Right lobe of liver (tissue), 6 donors: Measurements from ENCODE around the gene DIP2C. TPM values are rescaled to one million over a fixed set of nuclear protein-coding genes. Genes with fewer than 3 reads are reported as not detected.

ENCODE experiments used
- ATAC-seq, 4 donors: fragments of 200-7000 bp; cut with Tn5 transposase; one replicate each; pipeline ENCODE4 v1.9.1; 2020; ENCODE audit warnings: mild to moderate bottlenecking in 4 of 4, moderate library complexity in 4 of 4
- DNase-seq, 3 donors: peaks; one replicate each; pipeline ENCODE4 v3.0.0-alpha.2; 2020
- H3K27ac ChIP-seq, 3 donors: fragments of 200-600 bp; one replicate each; pipeline ENCODE4 v1.8.0; 2022
- H3K27me3 ChIP-seq, 2 donors: fragments of 200-600 bp; one replicate each; pipeline ENCODE4 v1.8.0; 2022
- H3K36me3 ChIP-seq, 4 donors: fragments of 200-600 bp; sonication (generic) in 1 of 4; one replicate each; pipeline versions ENCODE4 v1.5.1 to v1.8.0; 2017 to 2022; ENCODE audit warnings: control low read depth in 1 of 4
- H3K4me1 ChIP-seq, 4 donors: fragments of 200-600 bp; sonication (generic) in 1 of 4; one replicate each; pipeline versions ENCODE4 v1.5.1 to v1.8.0; 2017 to 2022; ENCODE audit warnings: control low read depth in 1 of 4
- H3K4me3 ChIP-seq, 3 donors: fragments of 200-600 bp; one replicate each; pipeline ENCODE4 v1.8.0; 2022
- H3K9me3 ChIP-seq, 4 donors: fragments of 200-600 bp; sonication (generic) in 1 of 4; one replicate each; pipeline versions ENCODE4 v1.5.1 to v1.8.0; 2017 to 2022; ENCODE audit warnings: control low read depth in 1 of 4
- CTCF ChIP-seq, 4 donors: fragments of 200-600 bp in 3 of 4; fragments of 450-650 bp in 1 of 4; IDR thresholded peaks; one replicate each; pipeline versions ENCODE4 v1.5.1 to v1.8.0; 2016 to 2022; ENCODE audit warnings: antibody characterized with exemption in 4 of 4, mild to moderate bottlenecking in 2 of 4
- POLR2A ChIP-seq: fragments of 450-650 bp; IDR thresholded peaks from one replicate; pipeline ENCODE4 v1.6.1; 2017; ENCODE audit warnings: antibody characterized with exemption, mild to moderate bottlenecking
- WGBS: methylation state at CpG from one replicate; pipeline ENCODE4 v1.1.6; 2018; ENCODE audit warnings: low coverage, low lambda C conversion rate; ENCODE audit not compliant: insufficient coverage; ENCODE audit errors: missing lambda C conversion rate; 5-methylcytosine and 5-hydroxymethylcytosine counted together
- intact Hi-C, 2 donors: fragments of 100-400 bp; cut with DNase I; formaldehyde crosslinking; loops; one replicate each; pipeline versions ENCODE4 v1.11.2 to v1.14.1; 2022
- total RNA-seq, 6 experiments: library from RNA; depleted of rRNA in 2 of 6; stranded (reverse); fragments of >200 nt in 2 of 6; fragmentation: NEBNext Ultra II Directional in 3 of 6; extraction: Animal tissue kit (Norgen Biotek cat#: 25700) in 3 of 6; gene quantifications; one replicate each; pipeline versions ENCODE4 v1.1.0 to v1.2.4, GENCODE V29; 2016 to 2023
- donor health status: DM: no; HTN: yes; CAD: no.
- donor health status: DM: no; HTN: no; CAD: no.
- donor health status: DM: no; HTN: no; CAD: no.
- donor health status: DM: no; HTN: yes; CAD: no.
- donor health status: DM: no; HTN: yes; CAD: no.

The DIP2C gene
- total RNA-seq, 6 experiments from 2014 or later, result 8.0 to 13.5 (median 11.7) TPM

GRCh38 chr10:668786-669485 lies 20.5 kb downstream of the DIP2C start:
- intact Hi-C loops, result no loop called here
- TF ChIP-seq POLR2A (no peak), CTCF (IDR thresholded peaks at IDR 0.05) (no peak)
- Histone ChIP-seq H3K4me3 (no peak overlapping the region), H3K27me3 (no peaks in the 10 kb centered on the region), H3K27ac (no peak overlapping the region), H3K4me1 (no peaks in the 10 kb centered on the region), H3K9me3 (no peaks in the 10 kb centered on the region), H3K36me3 (no peaks in the 10 kb centered on the region)
- WGBS, result 82% methylated on average over 14 of the region's 17 CpGs
- peak in 1 of 3 donors; percentile 8 for DNase-seq
- ATAC-seq, result no peak

- no peaks in the 10 kb centered on the region for H3K27me3 ChIP-seq
- ATAC-seq (no peak), DNase-seq (no peak)
- H3K9me3 ChIP-seq, result no peaks in the 10 kb centered on the region
- intact Hi-C loops, result no loop called here
- TF ChIP-seq POLR2A (no peak), CTCF (IDR thresholded peaks at IDR 0.05) (no peak)
- no peak overlapping the region for H3K4me3 ChIP-seq
- no peaks in the 10 kb centered on the region for H3K36me3 ChIP-seq
- 94% methylated on average over 7 of the region's 7 CpGs for WGBS
- no peaks in the 10 kb centered on the region for H3K4me1 ChIP-seq
- no peak overlapping the region for H3K27ac ChIP-seq
Observed at GRCh38 chr10:667602-668143, 21.8 kb downstream of the DIP2C start.

GRCh38 chr10:667096-667495 lies 22.4 kb downstream of the DIP2C start:
- no peak for TF ChIP-seq CTCF (IDR thresholded peaks at IDR 0.05)
- Histone ChIP-seq H3K27ac (no peak overlapping the region), H3K36me3 (no peaks in the 10 kb centered on the region), H3K27me3 (no peaks in the 10 kb centered on the region), H3K9me3 (no peaks in the 10 kb centered on the region), H3K4me1 (peaks cover 0 to 3% (median 0%) of the 10 kb centered on the region in 4 donors), H3K4me3 (no peak overlapping the region)
- intact Hi-C loops, result no loop called here
- DNase-seq (peak in 1 of 3 donors; percentile 28), ATAC-seq (no peak)
- 89% methylated on average over 14 of the region's 15 CpGs for WGBS

GRCh38 chr10:666237-667012 lies 23.0 kb downstream of the DIP2C start:
- WGBS, result 84% methylated on average over 18 of the region's 37 CpGs
- Histone ChIP-seq H3K27me3 (no peaks in the 10 kb centered on the region), H3K36me3 (no peaks in the 10 kb centered on the region), H3K27ac (no peak overlapping the region), H3K9me3 (no peaks in the 10 kb centered on the region), H3K4me3 (no peak overlapping the region), H3K4me1 (peaks cover 0 to 10% (median 0%) of the 10 kb centered on the region in 4 donors)
- no peak for ATAC-seq
- intact Hi-C loops, result no loop called here
- DNase-seq, result peak in 1 of 3 donors; percentile 37
- TF ChIP-seq POLR2A (no peak), CTCF (IDR thresholded peaks at IDR 0.05) (no peak)
